NCI-H460 (cell line): Measurements from ENCODE around the gene COL11A1. TPM values are rescaled to one million over a fixed set of nuclear protein-coding genes. Genes with fewer than 3 reads are reported as not detected.
A peak's percentile ranks its signal among the peaks of the same experiment; 100 is the strongest.
"Not testable (repeated sequence)": the region's sequence is repeated elsewhere in the genome, so short reads cannot be mapped to it uniquely, and the experiment has no call there.

Experiments
- DNase-seq: peaks from one replicate; pipeline ENCODE4 v3.0.0-alpha.2; 2016; ENCODE audit warnings: low read depth; ENCODE audit errors: extremely low read depth
- polyA plus RNA-seq: library from polyadenylated mRNA; depleted of rRNA; stranded (reverse); fragments of >200 nt; gene quantifications from 2 replicates; pipeline ENCODE4 v1.2.3, GENCODE V29; 2014; cell fraction: nucleus; rRNA removed
- total RNA-seq: library from RNA; depleted of rRNA; stranded (reverse); fragments of >200 nt; shearing (Covaris generic); gene quantifications from 2 replicates; pipeline ENCODE4 v1.2.3, GENCODE V29; 2014; rRNA removed

The COL11A1 gene
- total RNA-seq, result not detected in 2 replicates
- polyA plus RNA-seq, result 0.13 and 0.23 TPM in 2 replicates

DNA sequence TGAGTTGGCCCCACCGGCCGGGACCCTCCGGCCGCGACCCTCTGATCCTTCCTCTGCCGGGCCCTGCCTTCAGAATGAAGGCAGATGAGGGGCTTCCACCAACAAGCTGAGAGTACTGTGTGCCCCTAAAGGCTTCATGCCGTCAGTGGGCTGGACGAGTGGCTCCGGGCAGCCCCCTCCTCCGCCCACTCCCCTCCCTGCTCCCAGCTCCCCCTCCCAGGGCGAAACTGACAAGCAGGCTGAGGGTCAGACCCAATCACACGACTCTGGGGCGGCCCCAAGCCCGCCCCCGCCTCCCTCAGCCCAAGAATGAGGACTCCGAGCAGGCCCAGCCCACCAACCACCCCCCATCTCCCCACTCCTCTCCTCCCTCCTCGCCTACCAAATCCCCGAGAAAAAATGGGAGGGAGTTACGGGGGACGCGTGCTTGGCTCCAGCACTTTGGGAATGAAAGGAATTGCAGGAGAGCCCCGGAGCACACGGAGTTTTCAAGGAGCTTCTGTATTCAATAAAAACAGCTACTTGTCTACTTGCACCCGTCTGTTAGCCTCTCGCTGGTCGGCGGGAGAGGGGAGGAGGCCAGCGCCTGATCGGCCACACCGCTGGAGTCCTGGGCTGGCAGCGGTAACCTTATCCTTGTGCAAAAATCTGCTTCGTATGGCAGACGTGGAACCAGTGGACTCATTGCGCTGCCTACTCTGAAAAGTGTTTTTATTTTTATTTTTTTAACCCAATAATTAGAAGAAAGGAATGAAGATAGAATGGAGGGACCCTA, at the start of gene COL11A1:
Gene COL11A1 (minus strand): TSS at position 147 of the 775 bp plus-strand sequence. CDS start 344 bp downstream, outside the sequence.
- no peak for DNase-seq

DNA sequence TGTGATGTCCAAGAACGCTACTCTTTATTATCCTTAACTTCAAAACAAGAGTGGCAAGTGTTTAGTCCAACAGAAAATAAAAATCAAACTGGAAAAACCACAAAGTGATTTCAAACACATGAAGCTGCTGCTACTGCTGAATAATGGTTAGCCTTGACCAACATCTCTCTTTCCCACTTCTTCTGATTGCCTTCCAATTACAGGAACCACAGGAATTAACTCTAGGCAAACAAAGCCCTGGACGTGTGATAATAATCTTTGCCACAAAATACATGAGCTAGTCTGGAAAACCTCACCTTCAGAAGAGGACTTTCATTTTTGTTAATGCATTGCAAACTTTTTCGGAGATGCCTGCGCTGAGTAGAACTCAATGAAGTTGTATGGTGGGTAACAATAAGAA, 48.6 kb upstream of the COL11A1 start:
- no peak for DNase-seq

DNA sequence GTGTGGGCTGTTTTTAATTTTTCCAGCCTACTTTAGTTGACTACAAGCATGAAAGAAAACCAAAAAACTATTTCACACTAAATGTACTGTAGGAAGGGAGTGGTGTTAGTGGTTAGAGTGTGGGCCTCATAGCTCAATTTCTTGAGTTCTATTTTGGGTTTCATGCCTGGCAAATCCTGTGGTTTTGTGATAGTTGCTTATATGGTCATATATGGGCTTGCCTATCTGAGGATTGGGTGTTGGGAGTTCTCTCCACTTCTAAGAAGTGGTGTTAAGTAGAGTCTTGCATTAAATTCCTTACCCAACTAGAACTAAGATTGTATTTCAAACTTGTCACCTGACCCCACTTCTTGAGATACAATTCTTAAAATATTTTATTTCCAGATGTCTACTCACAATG, 37.8 kb upstream of the COL11A1 start:
- DNase-seq, result no peak

DNA sequence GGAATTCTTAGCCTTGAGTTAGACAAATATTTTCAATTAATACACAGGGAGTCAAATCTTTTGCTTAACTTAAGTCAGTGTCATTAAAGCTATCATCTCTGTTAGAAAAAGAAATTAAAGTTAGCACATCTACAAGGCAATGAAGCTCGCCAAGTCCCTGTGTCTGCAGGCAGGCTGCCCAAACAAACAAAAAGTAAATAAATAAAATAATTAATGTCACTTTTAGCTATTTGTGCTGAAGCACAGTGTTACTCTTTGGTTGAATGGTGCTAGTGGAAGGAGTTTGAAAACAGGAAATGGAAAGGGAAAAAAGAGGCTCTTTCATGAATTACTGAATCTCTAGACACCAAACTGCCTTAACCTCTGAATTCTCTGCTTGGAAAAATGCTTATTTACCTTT, 37.1 kb upstream of the COL11A1 start:
- DNase-seq, result no peak

DNA sequence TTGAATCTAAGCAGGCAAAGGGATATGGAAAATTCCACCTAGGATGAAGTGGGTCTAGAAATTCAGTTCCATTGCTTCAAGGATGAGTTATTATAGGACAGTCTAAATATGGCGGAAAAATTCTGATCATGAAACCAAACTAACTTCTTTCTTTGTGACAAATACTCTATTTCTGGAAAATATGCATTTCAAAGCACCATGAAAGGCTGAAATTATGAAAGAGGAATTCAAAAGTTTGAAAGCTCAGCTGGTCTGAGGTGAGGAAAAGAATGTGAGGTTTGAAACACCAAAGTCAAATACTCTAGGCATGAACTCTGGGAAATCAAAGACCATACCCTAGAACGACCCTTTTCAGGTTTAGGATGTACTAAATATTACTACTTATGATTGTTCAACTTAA, 36.4 kb upstream of the COL11A1 start:
- no peak for DNase-seq

DNA sequence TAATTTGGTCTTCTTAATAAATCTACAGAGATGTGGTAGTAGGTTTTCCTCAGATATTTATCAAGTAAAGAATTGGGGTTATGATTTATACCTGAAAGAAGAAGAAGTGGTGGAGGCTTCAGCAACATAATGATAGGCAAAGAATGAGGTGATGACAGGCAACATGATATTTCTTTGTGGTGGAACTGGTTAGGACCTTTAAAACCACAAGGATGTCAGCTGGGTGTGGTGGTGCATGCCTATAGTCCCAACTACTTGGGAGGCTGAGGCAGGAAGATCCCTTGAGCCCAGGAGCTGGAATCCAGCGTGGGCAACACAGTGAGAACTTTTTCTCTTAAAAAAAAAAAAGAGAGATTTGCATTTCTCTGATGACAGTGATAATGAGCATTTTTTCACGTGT, 34.1 kb upstream of the COL11A1 start:
- DNase-seq, result no peak

DNA sequence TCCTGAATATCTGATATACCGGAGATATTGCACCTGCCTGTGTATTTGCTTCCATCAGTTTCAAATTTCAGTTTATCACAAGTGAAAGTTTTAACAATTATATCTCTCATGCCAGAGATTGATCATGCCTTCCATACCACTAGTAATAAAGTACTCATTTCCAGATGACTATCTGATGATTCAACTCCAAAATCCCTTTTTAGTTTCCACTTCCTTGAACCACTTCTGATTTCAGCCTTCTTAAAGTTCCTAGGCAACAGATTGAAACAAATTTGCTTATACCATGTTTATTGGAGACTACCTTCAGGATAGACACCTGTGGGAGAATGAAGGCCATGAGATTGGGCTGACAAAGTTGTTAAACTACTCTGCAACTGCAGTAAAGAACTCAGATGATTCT, 21.5 kb upstream of the COL11A1 start:
- no peak for DNase-seq

DNA sequence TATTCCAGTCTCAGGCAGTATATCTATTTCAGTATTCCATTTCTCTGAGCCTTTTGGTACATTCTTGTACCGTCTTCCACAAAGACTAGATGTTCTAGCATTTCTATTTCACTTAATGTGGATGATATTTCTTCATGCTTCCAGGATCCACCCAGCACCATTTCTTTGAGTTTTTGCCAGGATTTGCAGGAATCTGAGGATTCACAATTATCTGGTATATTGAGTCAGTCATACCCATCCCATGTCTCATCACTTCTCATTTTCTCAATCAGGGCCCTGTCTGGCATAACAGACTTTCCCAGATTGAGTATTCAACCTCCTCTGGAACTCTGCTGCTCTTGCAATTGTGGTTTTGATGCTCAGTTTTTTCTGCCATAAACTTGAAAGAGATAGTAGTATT, 20.9 kb upstream of the COL11A1 start:
- DNase-seq, result peak; percentile 24

DNA sequence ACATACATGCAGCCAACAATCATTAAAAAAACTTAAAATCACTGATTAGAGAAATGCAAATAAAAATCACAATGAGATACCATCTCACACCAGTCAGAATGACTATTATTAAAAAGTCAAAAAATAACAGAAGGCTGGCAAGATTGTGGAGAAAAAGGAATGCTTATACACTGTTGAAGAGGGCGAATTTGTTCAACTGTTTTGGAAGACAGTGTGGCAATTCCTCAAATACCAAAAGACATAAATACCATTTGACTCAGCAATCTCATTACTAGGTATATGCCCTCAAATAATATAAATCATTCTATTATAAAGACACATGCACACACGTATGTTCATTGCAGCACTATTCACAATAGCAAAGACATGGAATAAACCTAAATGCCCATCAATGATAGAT, 19.9 kb upstream of the COL11A1 start:
- DNase-seq, result not testable (repeated sequence)

DNA sequence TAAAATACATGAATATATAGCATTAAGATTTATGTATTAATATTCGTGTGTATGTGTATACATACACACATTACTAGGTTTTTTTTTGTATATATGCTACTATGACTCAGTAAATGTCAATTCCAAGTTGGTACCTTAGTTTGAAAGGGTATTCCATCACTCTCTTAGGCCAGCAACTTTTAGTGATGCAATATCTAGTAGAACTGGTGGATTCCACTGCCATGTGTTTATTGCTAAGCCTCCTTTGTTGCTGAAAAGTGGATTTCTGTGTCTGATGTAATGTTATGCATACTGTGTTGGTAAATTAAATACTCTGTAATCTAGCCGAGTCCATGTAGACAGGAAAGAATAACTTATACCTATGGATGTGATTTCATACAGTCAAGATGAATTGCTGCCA, 16.9 kb upstream of the COL11A1 start:
- DNase-seq, result peak; percentile 8

DNA sequence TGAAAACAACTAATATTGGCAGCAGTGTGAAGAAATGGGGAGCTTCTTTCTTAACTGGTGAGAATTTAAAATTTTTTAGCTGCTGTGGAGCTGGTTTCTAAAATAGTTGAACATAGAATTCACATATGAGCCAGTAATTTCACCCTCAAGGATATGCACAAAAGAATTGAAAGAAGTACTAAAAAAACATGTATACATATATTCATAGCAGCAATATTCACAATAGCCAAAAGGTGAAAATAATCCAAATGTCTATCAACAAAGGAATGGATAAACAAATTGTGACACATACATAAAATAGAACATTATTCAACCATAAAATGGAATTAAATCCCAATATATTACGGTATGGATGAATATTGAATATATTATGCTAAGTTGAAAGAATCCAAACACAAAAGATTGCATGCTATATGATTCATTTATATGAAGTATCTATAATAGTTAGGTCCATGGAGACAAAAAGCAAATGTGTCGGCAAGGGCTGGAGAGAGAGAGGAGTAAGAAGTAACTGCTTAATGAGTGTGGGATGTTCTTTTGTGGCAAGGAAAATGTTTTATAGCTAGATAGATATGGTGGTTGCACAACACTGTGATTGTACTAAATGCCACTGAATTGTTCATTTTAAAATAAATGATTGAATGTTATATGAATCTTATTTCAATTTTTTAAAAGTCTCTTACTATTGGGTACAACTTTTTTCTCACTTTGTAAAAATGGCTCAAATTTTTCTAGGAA, 14.8 kb upstream of the COL11A1 start:
- DNase-seq, result no peak

DNA sequence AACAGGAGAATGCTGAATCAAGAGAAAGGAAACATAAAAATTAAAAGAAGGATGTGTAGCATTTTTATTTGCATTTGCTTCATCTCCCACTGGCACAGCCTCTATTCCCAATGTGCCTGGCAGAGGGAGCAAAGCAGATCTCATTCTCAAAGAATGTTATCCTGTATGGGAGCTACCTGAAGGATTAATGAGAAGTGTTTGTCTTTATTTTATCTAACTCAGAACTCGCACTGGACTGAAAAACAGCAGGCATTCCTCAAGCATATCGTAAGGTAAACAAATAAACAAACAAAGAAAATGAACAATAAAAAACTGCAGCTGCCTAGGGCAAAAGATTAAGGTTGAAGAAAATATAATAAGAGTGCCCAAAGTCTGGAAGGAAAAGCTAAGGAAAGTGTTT, 12.7 kb upstream of the COL11A1 start:
- no peak for DNase-seq

DNA sequence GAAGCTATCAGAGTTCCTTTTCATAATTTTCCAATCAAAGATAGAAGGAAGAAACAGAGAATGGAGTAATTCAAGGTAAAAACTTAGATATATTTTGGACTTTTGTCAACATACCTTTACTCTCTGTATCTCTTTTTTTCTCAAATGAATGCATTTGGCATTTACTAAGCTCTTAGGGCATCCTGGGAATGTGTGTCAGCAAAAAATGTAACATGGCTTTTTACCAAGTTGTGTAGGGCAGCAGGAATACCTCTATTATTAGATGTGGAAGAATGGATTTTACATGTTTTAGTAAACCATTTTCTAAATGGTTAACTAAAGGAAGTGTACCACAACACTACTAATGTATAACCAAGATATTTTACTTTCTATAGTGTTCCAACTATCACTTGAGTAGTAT, 4.2 kb upstream of the COL11A1 start:
- DNase-seq, result no peak

DNA sequence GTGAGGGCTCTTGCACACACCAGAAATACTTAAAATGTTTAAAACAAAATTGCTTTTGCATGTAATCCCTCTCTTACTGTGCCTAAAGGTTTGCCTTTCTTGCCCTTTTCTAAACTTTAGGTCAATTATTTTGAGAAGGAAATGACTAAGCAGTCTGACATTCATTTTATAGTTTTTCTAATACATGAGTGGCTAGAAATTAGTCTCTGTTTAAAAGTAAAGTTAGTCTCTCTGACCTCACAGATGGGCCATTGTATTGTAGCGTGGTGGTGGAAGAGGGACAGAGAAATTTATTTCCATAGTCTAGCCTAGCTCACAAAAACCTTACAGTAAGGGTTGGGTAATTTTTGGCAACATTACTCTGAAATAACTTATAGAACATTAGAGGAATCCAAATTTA, 3.6 kb upstream of the COL11A1 start:
- no peak for DNase-seq

DNA sequence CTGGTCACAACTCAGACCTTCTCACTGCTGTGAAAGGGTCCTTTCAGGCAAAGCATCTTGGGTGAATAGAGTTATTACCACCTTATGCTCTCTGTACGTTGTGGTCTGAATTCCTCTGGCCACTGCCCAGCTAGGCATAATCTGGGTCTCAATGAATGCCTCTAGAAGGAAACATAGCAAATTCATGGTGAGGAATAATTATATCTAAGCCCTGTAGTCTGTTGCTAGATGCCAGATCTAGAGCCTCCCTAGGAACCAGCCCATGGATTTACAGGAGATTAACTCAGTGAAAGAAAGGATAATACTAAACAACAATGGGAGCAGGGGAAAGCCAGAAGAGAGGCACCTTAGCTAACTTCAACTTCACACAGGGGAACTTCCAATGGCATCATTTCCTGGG, 2.4 kb upstream of the COL11A1 start:
- DNase-seq, result no peak

DNA sequence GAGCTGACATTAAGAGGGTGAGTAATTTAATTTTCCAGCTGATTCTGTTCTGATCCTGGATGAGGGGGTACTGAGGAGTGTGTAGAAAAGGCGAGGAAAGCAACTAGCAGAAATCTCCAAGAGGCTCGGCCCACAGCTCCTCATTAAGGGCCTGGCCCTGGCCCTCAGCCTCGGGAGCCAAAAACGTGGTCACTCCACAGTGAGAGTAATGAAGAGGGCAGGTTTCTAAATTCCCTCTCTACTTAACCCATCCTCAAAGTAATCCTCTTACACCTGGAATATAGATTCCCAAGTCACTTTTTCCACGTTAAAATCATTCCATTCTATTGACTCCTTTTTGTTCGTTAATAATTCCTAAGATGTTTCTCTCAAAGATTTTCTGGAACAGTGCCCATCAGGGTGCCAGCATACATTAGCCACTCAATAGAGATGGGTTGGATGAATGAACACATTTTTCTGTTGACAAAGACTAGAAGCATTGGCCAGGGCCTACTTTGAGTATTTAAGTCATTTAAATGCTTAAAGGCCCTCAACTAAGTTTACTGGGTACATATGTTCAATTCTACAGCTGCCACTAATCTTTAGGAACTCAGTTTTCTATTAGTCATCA, 1.1 kb upstream of the COL11A1 start:
- DNase-seq, result no peak

DNA sequence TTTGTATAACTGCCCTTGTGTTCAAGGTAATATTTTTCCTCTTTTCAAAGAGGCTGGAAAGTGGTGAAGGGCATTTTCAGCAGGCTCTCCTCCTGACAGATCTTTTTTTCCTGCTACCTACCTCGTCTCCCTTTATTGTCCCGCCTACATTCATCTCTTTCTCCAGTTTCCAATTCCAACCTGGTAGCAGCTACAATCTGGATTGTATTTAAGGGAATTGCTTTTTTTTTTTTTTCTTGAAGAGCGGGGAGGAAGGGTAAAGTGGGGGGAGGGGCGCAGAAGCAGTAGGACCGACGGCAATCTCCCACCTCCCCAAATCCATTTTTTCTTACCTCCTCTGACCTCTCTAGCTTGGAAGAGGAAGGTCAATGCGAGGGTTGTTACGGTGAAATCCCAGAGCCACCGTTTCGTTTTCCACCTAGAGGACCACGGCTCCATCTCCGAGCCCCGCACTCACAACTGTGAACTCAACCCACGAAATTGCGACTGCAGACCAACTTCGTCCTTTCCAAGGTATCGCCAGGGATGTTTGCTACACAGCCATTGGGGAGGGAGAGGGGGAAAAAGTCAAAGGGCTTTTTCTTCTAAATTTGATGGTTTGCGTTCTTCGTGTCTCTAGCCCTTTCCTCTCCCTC, 464 bp downstream of the COL11A1 start:
- DNase-seq, result no peak

DNA sequence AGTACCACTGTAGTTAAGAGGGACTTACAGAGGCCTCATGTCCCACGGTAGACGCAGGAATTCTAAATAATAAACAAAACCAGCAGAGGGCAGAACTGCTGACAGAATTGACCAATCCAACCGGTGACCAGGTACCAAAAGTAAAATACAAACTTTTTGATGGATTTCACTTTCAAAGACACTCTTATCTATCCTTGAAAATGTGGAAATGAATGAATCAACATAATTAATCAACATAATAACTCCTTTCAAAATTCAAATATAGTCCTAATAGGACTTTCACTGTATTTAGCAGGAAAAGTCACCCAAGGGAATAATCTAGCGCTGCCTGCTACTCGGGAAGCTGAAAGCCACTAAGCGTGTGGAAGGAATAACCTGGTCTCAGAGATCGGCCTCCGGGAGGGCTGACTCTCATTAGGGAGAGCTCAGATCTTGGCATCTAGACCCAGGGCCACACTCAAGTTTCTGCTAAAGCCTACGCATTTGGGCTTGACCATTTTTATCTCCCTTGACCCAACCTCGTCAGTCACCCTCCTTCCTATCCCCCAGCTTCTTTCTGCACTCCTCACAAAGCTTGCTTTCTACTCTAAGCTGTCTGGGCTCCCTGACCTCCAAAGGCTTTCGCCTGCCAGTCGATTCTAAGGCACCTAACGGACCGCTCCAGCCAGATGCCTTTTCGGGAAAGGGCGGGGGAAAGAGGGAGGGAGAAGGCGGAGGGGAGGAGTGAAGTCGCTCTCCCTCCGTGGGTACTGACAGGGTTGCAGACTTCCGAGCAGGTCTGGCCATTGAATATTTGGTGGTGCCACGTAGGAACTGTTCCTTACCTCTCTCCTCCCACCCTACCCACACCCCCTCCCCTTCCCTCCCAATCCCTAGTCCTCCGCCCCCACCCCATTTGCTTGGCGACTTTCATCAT, 1.6 kb downstream of the COL11A1 start:
- peak; percentile 54 for DNase-seq

DNA sequence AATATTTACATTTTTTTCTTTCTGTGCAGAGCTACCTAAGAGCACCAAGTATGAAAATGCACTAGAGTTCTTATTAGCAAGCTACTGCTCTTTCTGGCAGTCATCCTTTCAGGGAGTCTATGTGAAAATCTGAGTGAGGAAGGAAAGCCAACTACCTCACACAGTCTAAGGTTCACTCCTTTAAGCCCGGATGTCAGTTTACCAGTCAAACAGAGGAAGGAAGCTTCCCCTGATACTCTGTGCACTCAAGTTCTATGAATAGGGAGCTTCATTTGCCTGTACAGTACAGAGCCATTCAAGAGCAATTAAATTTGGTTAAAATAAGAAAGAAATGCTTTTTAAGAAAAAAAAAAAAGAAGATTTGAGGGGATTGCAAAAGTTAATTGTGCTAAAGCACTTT, 6.9 kb downstream of the COL11A1 start:
- no peak for DNase-seq

DNA sequence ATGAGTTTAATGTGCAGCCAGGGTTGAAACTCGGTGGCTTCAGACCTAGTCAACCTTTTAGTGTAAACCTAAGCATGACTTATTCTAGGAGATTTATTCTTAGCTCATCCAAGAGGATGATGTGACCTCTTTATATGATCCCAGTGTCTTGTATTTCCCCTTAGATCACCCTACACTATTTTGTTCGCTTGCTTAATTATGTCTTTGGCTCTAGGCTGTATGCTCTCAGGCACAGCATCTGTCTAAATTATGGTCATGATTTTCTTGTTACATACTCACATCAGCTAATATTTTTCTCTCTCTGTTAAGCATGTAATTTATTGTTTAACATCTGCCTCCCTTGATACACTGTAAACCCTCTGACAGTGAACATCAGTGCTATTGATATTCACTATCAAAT, 19.1 kb downstream of the COL11A1 start:
- DNase-seq, result no peak
